HepG2 (cell line): ENCODE measurements around the gene MFSD6.

Experiments
- CEBPG ChIP-seq: IDR thresholded peaks from 2 replicates; pipeline ENCODE4 v1.6.1; 2016
- GABPA ChIP-seq, 2 experiments: IDR thresholded peaks; 2 replicates each; pipeline ENCODE4 v1.6.1; 2011 to 2016; ENCODE audit warnings: low read depth in 2 of 2, low read length in 1 of 2, missing biosample characterization in 1 of 2, missing genetic modification characterization in 1 of 2
- GATAD2A ChIP-seq: IDR thresholded peaks from 2 replicates; pipeline ENCODE4 v1.6.1; 2016
- HNRNPUL1 ChIP-seq: fragments of 200-400 bp; formaldehyde crosslinking; IDR thresholded peaks from 2 replicates; pipeline ENCODE4 v1.6.1; 2017; ENCODE audit warnings: low read depth, mild to moderate bottlenecking, low read length, moderate library complexity
- KDM2A ChIP-seq: sonication (generic); formaldehyde crosslinking; IDR thresholded peaks from 2 replicates; pipeline ENCODE4 v1.4.0; 2020; ENCODE audit warnings: low read depth, missing genetic modification reagents, borderline replicate concordance
- KLF12 ChIP-seq: sonication (generic); formaldehyde crosslinking; IDR thresholded peaks from 2 replicates; pipeline ENCODE4 v1.4.0; 2020; ENCODE audit warnings: missing genetic modification reagents, borderline replicate concordance
- SAFB2 ChIP-seq: sonication (generic); formaldehyde crosslinking; IDR thresholded peaks from 2 replicates; pipeline ENCODE4 v1.5.1; 2020; ENCODE audit warnings: missing genetic modification reagents, low read depth, mild to moderate bottlenecking, borderline replicate concordance
- SATB2 ChIP-seq: sonication (generic); formaldehyde crosslinking; IDR thresholded peaks from 2 replicates; pipeline ENCODE4 v1.5.0; 2020; ENCODE audit warnings: missing genetic modification reagents
- ZNF749 ChIP-seq: sonication (generic); formaldehyde crosslinking; IDR thresholded peaks from 2 replicates; pipeline ENCODE4 v1.8.0; 2022; ENCODE audit warnings: mild to moderate bottlenecking, missing genetic modification reagents, moderate library complexity, borderline replicate concordance
- TF ChIP-seq, protein P1 (sequence below): sonication (generic); formaldehyde crosslinking; IDR thresholded peaks from 2 replicates; pipeline ENCODE4 v1.4.0; 2020; ENCODE audit warnings: missing genetic modification reagents
- TF ChIP-seq, protein P2 (sequence below): sonication (generic); formaldehyde crosslinking; IDR thresholded peaks from 2 replicates; pipeline ENCODE4 v1.4.0; 2020; ENCODE audit warnings: missing genetic modification reagents
- TF ChIP-seq, protein P3 (sequence below): sonication (generic); formaldehyde crosslinking; IDR thresholded peaks from 2 replicates; pipeline ENCODE4 v1.8.1; 2022; ENCODE audit warnings: mild to moderate bottlenecking, missing genetic modification reagents

DNA sequence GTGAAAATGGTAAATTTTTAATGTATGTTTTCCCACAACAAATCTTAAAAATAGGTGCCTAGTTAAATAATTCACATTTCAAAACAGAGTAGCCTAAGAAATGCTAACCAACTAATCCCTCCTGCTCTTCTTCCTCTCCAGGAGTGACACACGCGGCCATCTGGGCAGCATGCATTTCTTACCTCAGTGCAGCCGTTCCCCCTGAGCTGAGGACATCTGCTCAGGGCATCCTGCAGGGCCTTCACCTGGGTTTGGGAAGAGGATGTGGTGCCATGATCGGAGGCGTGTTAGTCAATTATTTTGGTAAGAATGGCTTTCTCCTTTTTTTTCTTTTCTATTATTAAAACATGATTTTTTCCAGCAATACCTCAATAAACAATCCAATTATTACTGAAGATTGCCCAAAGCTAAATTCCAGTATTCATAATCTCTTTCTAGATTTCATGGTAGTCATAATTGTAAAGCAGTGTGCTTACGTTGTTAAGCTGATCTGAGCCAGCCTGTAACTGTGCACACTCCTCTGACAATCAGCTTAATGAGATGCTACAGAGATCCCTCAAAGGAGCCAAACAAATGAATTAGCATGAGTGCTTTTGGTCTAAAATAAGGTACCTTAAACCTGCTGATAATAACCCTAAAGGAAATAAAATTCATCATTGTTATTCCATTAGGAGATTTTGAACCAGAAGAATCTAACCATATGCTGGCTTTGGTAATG is 80.5 kb downstream of the MFSD6 start:
- no peak for TF ChIP-seq CEBPG (CRISPR knock-in tag)
- TF ChIP-seq, protein P1, sequence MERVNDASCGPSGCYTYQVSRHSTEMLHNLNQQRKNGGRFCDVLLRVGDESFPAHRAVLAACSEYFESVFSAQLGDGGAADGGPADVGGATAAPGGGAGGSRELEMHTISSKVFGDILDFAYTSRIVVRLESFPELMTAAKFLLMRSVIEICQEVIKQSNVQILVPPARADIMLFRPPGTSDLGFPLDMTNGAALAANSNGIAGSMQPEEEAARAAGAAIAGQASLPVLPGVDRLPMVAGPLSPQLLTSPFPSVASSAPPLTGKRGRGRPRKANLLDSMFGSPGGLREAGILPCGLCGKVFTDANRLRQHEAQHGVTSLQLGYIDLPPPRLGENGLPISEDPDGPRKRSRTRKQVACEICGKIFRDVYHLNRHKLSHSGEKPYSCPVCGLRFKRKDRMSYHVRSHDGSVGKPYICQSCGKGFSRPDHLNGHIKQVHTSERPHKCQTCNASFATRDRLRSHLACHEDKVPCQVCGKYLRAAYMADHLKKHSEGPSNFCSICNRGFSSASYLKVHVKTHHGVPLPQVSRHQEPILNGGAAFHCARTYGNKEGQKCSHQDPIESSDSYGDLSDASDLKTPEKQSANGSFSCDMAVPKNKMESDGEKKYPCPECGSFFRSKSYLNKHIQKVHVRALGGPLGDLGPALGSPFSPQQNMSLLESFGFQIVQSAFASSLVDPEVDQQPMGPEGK (CRISPR knock-in tag): no peak
- TF ChIP-seq KDM2A (CRISPR knock-in tag): no peak
- TF ChIP-seq, protein P2, sequence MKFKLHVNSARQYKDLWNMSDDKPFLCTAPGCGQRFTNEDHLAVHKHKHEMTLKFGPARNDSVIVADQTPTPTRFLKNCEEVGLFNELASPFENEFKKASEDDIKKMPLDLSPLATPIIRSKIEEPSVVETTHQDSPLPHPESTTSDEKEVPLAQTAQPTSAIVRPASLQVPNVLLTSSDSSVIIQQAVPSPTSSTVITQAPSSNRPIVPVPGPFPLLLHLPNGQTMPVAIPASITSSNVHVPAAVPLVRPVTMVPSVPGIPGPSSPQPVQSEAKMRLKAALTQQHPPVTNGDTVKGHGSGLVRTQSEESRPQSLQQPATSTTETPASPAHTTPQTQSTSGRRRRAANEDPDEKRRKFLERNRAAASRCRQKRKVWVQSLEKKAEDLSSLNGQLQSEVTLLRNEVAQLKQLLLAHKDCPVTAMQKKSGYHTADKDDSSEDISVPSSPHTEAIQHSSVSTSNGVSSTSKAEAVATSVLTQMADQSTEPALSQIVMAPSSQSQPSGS (CRISPR knock-in tag): no peak
- TF ChIP-seq SATB2 (CRISPR knock-in tag): no peak
- TF ChIP-seq GATAD2A: no peak
- TF ChIP-seq HNRNPUL1: no peak
- no peak for TF ChIP-seq ZNF749 (CRISPR knock-in tag)
- TF ChIP-seq, protein P3, sequence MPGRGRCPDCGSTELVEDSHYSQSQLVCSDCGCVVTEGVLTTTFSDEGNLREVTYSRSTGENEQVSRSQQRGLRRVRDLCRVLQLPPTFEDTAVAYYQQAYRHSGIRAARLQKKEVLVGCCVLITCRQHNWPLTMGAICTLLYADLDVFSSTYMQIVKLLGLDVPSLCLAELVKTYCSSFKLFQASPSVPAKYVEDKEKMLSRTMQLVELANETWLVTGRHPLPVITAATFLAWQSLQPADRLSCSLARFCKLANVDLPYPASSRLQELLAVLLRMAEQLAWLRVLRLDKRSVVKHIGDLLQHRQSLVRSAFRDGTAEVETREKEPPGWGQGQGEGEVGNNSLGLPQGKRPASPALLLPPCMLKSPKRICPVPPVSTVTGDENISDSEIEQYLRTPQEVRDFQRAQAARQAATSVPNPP (CRISPR knock-in tag): no peak
- no peak for TF ChIP-seq SAFB2 (CRISPR knock-in tag)
- no peak for TF ChIP-seq GABPA (IDR thresholded peaks at IDR 0.05; ENCODE audit: low read depth, low read length)
- no peak for TF ChIP-seq GABPA (CRISPR knock-in tag; IDR thresholded peaks at IDR 0.05; ENCODE audit: low read depth)
- TF ChIP-seq KLF12 (CRISPR knock-in tag): no peak
